ENCODE results near the gene PDILT.

PDILT gene

GRCh38 chr16:20355114-20355782 lies 49.3 kb downstream of the PDILT start:
- Histone ChIP-seq H3K4me3 (ENCODE audit: low read depth, low read length) (no peak overlapping the region), H3K36me3 (ENCODE audit: control insufficient read depth in 2 of 2, insufficient read depth in 1 of 2, low read length in 2 of 2) (no peaks in the 10 kb centered on the region), H3K4me1 (ENCODE audit: control insufficient read depth, insufficient read depth, low read length) (no peaks in the 10 kb centered on the region), H3K27ac (ENCODE audit: extremely low read depth, low read depth, low read length) (no peak overlapping the region), H3K9me3 (ENCODE audit: control insufficient read depth, insufficient read depth, low read depth, low read length) (no peaks in the 10 kb centered on the region)
- TF ChIP-seq ZNF544 (tag by site-specific recombination; IDR thresholded peaks at IDR 0.05) (no peak), ZBTB44 (tag by site-specific recombination; IDR thresholded peaks at IDR 0.05) (no peak), ZNF529 (tag by site-specific recombination; IDR thresholded peaks at IDR 0.05; ENCODE audit: insufficient replicate concordance) (no peak)
- CTCF ChIA-PET: no interaction called here
- POLR2A ChIA-PET: no interaction called here

- no peaks in the 10 kb centered on the region for H3K36me3 ChIP-seq (ENCODE audit: control insufficient read depth in 2 of 2, insufficient read depth in 1 of 2, low read length in 2 of 2)
- H3K4me1 ChIP-seq (ENCODE audit: control insufficient read depth, insufficient read depth, low read length): no peaks in the 10 kb centered on the region
- H3K9me3 ChIP-seq (ENCODE audit: control insufficient read depth, insufficient read depth, low read depth, low read length): no peaks in the 10 kb centered on the region
- POLR2A ChIA-PET: no interaction called here
- H3K4me3 ChIP-seq (ENCODE audit: low read depth, low read length): no peak overlapping the region
- TF ChIP-seq ZNF362 (tag by site-specific recombination; IDR thresholded peaks at IDR 0.05): no peak
- no peak for TF ChIP-seq ZNF391 (tag by site-specific recombination; IDR thresholded peaks at IDR 0.05; ENCODE audit: borderline replicate concordance, low read depth)
- TF ChIP-seq ZNF138 (tag by site-specific recombination; IDR thresholded peaks at IDR 0.05; ENCODE audit: borderline replicate concordance): no peak
- TF ChIP-seq ZNF140 (tag by site-specific recombination; IDR thresholded peaks at IDR 0.05): no peak
- TF ChIP-seq BCL11A (tag by site-specific recombination; IDR thresholded peaks at IDR 0.05; ENCODE audit: low read depth): no peak
- no peak for TF ChIP-seq ZNF830 (tag by site-specific recombination; IDR thresholded peaks at IDR 0.05; ENCODE audit: low read depth)
- TF ChIP-seq ZNF549 (tag by site-specific recombination; IDR thresholded peaks at IDR 0.05): no peak
- no peak for TF ChIP-seq ZNF558 (tag by site-specific recombination; IDR thresholded peaks at IDR 0.05)
- no peak for TF ChIP-seq GFI1B (tag by site-specific recombination; IDR thresholded peaks at IDR 0.05)
- TF ChIP-seq SP2 (tag by site-specific recombination; IDR thresholded peaks at IDR 0.05): no peak
- no peak for TF ChIP-seq ZNF658 (tag by site-specific recombination; IDR thresholded peaks at IDR 0.05)
- TF ChIP-seq WT1 (tag by site-specific recombination; IDR thresholded peaks at IDR 0.05): no peak
- no peak for TF ChIP-seq HOXD13 (CRISPR knock-in tag; IDR thresholded peaks at IDR 0.05; ENCODE audit: borderline replicate concordance)
- H3K27ac ChIP-seq (ENCODE audit: extremely low read depth, low read depth, low read length): no peak overlapping the region
- CTCF ChIA-PET: no interaction called here
These were observed 51.2 kb downstream of the PDILT start for GRCh38 chr16:20353379-20353778.

DNA sequence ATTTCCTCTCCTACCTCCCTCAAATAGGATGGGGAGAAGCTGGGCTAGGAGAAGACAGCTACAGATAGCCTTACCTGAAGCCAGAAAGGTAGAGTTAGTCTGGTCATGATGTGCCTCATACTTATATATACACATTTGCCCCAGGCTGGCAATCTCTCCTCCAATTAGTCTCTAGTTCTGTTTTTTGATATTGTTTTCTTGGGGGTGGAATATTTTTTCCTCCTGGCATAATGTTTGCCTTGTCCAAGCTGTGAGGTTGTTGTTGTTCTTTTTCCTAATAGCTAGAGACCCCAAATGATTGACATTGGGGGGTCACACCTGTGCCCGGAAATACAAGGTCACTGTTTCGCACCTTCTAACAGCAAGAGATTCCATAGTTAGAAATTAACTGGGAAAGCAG lies 51.9 kb downstream of the PDILT start, which contains the start of gene UMOD:
Gene UMOD (minus strand): TSS at position 101 of the 400 bp plus-strand sequence. CDS start 1,978 bp downstream, outside the sequence.
- POLR2A ChIA-PET: no interaction called here
- Histone ChIP-seq H3K36me3 (ENCODE audit: control insufficient read depth in 2 of 2, insufficient read depth in 1 of 2, low read length in 2 of 2) (no peaks in the 10 kb centered on the region), H3K4me1 (ENCODE audit: control insufficient read depth, insufficient read depth, low read length) (no peaks in the 10 kb centered on the region), H3K4me3 (ENCODE audit: low read depth, low read length) (no peak within 1 kb of the TSS), H3K27ac (ENCODE audit: extremely low read depth, low read depth, low read length) (no peak within 1 kb of the TSS), H3K9me3 (ENCODE audit: control insufficient read depth, insufficient read depth, low read depth, low read length) (no peaks in the 10 kb centered on the region)
- CTCF ChIA-PET: interaction anchor here (1.1 kb wide), 1 partner anchor 445 kb away, joined by 3 read pairs; no protein-coding TSS in a partner anchor
- no peak for TF ChIP-seq ZFP69B (tag by site-specific recombination; IDR thresholded peaks at IDR 0.05)

Data from HEK293 (cell line).